HK-2 (cell line): Measurements from ENCODE around the gene NCOR1.
"Not testable (repeated sequence)": the region's sequence is repeated elsewhere in the genome, so short reads cannot be mapped to it uniquely, and the experiment has no call there.

ENCODE experiments used
- DNase-seq: peaks from one replicate; pipeline ENCODE4 v3.0.0-alpha.2; 2018; ENCODE audit not compliant: unreplicated experiment

The NCOR1 gene

DNA sequence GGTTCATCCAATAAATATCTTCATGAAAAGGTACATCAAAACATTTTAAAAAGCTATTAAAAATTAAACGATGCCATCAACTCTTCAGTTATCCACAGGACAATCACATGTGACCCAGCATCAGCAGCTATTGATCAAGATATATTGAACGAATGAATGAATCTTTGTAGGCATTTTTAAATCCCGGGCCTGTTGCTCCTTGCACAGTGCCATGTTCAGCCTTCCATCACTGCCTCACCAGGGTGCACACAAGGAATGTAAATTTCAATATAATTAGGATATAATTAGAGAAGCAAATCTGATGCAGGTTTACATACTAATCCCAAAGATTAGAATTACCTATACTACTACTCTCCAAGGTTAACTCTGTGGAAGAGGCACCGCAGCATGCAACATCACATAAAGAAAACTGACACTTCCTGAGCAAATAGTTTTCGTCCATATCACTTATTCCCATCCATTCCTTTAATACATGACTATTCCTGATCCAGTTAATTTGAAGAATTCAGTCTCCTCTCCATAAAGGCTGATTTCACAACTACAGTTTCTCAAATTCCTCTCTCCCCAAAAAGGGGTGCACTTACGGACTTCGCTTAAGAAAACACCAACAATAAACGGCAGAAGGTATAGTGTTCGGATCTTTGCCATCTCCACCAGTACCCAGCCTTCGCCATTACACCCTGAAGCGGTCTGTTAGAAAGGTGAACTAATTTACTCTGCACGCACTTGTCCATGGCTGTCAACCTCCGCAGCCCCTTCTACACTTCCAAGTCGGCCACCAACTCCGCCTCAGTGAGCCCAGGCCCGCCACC is 938 bp downstream of the NCOR1 start:
- no peak for DNase-seq

DNA sequence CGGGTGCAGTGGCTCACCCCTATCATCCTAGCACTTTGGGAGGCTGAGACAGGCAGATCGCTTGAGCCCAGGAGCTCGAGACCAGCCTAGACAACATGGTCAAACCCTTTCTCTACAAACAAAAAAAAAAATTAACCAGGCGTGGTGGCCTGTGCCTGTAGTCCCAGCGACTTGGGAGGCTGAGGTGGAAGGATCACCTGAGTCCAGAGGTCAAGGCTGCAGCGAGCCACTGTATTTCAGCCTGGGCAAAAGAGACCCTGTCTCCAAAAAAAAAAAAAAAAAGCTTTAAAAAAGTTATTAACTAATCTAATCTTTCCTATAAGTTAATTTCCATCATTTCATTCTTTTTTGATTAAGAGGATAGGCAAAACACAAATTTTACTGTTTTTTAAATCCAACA is 2.5 kb downstream of the NCOR1 start:
- no peak for DNase-seq

DNA sequence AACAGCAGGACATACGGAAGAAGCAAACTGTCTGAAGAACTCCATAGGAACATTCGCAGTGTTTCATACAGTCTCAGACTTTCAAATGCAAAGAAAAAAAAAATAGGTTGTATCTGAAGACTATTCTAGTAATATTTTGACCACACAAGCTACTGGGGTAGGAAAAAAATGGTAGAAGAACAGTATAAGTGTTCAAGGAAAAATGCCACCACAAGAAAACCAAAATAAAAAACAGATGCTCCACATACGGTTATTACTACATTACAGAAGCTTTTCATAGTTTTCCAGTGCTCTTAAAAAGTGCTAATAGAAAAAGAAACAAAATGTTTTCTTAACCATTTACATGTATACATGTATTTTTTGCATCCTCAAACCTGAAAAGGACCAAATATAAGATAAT is 3.7 kb downstream of the NCOR1 start:
- DNase-seq: no peak

DNA sequence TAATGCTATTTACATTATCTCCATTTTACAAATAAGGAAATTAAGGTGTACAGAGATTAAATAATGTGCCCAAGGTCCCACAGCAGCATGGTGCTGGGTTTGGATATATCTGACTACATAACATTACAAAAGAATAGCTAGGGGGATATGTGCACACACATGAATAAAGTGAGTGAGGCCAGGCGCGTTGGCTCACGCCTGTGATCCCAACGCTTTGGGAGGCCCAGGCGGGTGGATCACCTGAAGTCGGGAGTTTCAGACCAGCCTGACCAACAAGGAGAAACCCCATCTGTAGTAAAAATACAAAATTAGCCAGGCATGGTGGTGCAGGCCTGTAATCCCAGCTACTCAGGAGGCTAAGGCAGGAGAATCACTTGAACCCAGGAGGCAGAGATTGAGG is 10.6 kb downstream of the NCOR1 start:
- not testable (repeated sequence) for DNase-seq

DNA sequence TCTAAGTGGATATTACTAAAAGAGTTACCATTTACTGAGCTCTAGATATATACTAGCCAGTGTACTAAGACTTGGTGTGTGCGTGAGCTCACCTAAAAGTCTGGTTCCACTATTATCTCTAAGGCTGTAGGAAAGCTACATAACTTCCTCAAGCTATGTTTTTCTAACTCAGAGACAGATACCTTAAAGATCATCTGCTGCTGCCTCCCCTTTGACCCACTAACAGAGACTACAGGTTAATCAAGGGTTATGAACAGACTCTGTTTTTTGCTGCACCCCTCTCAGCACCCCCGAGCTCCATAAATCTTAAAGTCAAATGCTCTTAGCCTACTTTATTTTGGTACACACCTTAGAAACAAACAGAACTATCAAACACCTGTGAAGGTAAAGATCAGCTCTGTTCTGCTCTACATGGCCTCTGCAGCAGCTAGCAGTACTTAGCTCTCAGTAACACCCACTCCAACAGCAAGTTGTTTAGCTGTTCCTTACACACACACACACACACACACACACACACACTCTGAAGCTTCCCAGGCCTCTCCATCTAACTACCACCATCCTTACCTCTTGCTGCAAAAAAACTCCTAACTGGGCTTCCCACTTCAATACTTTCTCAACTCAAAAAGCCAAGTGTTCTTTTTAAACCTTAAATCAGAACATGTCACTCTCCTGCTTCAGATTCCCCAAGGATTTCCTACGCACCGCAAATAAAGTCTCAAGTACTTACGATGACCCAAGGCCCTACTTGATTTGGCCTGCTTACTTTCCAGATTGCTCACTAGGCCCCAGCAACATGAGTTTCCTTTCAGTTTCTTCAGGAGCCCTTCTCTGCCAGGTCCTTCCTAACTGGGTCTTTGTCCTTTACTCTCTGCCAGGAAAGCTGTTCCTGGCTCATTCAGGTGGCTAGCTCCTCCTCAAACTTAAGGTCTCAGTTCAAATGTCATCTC is 12.5 kb downstream of the NCOR1 start:
- DNase-seq: not testable (repeated sequence)

DNA sequence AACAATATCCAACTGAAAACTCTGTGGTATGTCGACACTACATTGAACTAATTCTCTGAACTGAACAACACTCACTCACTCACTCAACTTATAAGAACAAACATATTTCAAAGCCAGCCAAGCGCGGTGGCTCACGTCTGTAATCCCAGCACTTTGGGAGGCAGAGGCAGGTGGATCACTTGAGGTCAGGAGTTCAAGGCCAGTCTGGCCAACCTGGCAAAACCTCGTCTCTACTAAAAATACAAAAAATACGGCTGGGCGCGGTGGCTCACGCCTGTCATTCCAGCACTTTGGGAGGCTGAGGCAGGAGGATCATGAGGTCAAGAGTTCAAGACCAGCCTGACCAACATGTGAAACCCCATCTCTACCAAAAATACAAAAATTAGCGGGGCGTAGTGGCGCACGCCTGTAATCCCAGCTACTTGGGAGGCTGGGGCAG is 13.6 kb downstream of the NCOR1 start:
- DNase-seq: not testable (repeated sequence)

DNA sequence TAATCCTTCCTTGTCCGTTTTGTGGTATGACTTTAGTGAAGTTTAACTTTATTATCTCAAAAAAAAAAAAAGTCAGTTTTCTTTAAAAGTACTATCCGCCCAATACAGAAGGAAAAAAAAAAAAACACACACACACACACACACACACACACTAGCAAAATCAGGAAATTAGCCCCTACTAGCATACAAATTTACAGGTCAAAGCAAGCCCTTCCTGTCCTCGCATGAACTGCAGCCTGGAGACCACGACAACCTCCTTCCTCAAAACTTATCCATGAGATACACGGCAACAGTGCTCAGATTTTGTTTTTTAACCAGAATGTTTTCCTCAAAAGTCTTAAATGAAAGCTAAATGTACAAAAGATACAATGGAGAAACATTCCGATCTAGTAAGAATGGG is 16.2 kb downstream of the NCOR1 start:
- DNase-seq: no peak

DNA sequence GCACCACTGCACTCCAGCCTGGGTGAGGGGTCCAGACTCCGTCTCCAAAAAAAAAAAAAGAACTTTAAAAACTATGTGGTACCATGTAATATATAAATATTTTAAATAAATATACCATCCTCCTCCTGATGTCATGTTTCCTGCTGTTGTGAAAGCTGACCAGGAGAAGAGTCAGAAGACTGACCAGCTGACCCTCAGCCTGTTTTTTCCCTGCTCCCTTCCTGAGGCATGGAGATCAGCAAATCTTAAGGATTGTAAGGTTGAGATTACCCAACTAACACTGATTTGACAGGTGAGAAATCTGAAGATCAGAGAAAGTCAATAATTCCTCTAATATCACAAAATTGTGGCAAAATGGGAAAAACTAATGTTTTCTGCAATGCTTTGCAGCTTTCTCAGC is 18.1 kb downstream of the NCOR1 start:
- DNase-seq: no peak

DNA sequence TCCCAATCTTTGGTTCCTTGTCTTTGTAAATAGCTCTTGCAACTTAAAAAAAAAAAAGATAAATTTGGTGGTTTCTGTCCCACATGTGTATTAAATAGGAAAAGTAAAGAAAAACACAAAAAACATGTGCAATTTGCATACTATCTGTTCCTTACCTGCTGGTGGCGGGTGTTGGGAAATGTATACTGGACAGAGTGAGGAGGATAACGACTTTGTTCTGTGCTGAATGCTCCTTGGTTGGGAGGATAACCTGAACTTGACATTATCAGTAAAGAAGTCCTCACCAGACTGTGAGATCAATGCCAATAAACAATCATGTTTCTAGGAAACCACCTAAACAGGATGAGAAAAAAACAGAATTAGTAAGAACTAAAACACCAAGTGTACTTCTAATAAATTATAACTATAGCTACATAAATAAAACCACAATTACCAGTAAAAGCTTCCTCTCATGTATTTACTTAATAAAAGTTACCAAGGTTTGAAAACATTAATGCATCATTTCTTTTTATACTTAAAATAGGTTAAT is 21.0 kb downstream of the NCOR1 start:
- not testable (repeated sequence) for DNase-seq

DNA sequence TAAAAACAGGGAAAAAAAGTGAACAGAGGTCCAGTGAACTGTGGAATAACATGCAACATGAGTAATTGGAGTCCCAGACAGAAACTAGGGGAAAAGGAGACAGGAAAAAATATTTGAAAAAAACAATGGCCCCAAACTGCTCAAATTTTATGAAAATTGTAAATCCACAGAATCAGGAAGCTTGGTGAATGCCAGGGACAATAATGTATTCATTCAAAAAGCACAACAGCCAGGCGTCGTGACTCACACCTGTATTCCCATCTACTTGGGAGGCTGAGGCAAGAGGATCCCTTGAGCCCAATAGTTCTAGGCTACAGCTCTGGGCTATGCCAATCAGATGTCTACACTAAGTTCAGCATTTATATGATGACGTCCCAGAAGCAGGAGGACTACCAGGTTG is 23.7 kb downstream of the NCOR1 start:
- no peak for DNase-seq

DNA sequence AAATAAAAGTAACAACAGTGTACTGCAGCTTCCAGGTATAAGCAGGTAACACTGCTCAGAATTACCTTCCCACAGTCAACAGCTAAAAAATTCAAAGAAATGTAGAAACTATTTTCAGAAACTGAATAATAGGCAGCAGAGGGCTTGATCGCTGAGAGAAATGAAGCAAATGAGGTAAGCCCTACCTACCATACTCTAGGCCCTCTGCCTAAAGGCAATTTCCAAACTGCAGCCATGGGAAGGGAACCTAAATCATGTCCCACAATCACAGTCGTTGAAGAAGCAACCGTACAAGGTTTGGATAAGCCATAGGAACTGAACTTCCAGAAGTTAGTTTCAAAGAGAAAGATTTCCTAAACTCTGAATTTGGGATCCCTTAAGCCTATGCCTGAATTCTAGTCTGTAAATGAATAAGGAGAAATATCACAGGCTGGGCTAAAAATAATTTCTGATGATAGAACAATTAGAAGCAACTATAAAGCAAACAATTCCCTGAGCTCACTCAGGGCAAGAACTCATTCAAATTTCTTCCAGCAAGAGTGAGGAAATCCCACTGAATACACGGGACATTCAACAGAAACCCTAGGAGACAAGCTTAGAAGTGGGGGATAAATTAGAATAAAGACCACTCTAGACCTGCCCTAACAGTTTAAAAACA is 24.5 kb downstream of the NCOR1 start:
- no peak for DNase-seq

DNA sequence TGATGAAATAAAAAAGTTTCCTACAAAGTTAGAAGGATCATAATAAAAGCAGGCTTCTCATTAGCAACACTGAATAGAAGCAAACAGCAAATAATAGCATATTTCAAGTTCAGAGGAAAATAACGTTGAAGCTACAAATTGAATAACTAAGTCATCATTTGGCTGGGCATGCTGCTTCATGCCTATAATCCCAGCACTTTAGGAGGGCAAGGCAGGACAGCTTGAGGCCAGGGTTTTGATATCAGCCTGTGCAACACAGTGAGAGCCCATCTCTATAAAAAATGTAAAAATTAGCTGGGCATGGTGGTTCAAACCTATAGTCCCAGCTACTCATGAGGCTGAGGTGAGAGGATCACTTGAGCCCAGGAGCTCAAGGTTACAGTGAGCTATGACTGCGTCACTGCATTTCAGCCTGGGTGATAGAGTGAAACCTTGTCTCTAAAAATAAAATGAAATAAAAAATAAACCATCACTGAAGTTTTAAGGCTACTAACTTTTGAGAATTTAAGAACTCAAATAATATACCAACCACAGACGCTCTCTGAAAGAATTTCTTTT is 25.5 kb downstream of the NCOR1 start:
- DNase-seq: no peak

DNA sequence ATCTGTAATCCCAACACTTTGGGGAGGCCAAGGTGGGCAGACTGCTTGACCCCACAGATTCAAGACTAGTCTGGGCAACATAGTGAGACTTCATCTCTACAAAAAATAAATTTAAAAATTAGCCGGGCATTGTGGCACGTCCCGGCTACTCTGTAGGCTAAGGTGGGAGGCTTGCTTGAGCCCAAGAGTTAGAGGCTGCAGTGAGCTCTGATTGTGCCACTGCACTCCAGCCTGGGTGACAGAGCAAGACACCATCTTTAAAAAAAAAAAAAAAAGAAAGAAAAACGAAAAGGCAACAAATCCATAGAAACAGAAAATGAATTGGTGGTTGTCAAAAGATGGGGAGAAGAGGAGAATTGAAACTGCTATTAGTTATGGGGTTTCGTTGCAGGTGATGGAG is 27.7 kb downstream of the NCOR1 start:
- DNase-seq: no peak

DNA sequence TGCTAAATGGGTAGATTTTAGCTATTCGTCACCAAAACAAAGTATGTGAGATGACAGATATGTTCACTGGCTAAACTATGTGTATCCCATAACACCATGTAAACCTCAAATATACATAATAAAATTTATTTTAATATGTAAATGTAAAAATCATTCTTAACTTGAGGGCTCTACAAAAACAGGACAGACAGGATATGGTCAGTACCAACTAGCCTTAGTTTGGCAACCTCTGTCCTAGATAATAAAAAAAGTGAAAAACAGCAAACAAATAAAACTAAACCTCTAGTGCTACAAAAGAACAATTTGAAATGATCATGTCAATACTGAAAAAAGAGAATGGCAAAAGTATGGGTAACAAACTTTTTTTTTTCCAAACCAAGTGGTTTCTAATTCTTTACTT is 33.8 kb downstream of the NCOR1 start:
- no peak for DNase-seq

DNA sequence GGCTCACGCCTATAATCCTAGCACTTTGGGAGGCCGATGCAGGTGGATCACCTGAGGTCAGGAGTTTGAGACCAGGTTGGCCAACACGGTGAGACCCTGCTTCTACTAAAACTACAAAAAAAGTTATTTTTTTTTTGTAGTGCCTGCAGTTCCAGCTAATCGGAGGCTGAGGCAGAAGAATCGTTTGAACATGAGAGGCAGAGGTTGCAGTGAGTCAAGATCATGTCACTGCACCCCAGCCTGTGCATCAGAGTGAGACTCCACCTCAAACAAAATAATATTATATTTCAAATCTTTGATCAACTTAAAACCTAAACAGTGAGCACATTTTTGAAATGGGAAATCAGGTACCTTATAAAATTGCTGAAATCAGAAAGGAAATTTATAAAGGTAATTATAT is 36.5 kb downstream of the NCOR1 start:
- DNase-seq: no peak

DNA sequence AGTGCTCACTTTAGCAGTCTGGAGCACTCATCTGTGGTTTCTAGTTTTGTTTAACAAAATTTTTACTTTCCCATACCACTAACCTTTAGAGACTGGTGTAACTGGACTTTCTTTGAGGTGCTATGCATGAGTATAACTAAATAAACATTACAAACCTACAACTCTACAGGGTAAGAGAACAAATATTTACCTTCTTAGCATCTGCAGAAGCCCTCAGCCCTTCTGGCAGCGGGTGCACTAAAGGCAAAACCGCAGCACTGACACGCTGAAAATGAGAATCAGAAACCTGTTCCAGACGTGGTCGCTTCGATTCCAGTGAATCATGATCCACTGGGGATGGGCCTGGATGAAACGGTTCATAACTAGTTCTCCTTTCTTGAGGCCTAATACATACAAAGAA is 43.7 kb downstream of the NCOR1 start:
- DNase-seq: no peak

DNA sequence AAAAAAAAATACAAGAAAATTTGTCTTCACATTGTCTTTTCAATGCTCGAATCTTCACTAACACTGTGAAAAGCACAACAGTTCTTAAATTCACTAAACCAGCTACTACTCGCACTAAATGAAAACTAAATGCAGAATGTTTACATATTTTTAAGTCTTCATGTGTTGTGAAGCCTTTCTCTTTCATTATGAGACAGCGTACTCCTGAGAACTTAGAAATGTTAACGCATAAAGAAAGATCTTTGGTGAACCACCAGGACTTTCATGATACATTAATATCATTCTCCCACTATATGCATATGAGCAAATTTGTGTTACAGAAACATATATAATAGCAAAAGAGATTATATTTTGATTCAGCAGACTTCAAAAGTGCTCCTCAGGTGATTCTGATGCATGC is 48.6 kb downstream of the NCOR1 start:
- DNase-seq: not testable (repeated sequence)

DNA sequence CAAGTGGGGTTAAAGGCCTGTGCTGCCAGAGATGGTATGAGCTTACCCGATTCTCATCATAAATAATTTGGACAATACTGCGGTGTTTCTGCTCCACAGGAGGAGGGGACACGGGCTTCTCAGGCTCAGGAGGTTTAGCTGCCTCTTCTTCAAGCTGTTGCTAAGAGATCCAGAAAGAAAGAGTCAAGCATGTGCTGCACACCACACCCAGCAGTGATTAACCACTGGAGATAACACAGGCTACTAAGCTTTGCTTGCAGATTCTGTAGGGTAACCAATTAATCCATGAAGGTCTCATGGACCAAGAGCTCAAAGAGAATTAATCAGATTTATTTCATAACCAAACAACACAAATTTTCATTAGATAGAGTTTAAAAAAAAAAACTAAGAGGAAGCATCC is 56.6 kb downstream of the NCOR1 start:
- no peak for DNase-seq

DNA sequence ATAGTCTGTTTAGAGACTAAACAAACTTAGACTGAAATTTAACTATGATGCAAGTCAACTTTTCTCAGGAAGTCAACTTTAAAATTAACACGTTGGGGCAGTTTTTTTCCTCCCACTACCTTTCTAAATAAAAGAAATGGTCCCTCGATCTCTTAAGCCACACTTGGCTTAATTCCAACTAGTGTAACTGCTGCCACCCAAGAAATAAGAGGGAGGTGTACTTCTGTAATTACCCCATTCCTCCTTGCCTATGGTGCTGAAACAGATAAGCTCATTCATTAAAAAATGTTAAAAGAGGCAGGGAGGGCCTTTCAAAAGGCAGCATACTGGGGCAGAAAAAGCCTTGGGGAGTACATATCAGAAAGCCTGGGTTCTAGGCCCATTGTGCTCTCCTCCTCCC is 59.8 kb downstream of the NCOR1 start:
- no peak for DNase-seq

DNA sequence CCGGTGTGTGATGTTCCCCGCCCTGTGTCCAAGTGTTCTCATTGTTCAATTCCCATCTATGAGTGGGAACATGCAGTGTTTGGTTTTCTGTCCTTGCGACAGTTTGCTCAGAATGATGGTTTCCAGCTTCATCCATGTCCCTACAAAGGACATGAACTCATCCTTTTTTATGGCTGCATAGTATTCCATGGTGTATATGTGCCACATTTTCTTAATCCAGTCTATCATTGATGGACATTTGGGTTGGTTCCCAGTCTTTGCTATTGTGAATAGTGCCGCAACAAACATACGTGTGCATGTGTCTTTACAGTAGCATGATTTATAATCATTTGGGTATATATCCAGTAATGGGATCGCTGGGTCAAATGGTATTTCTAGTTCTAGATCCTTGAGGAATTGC is 63.0 kb downstream of the NCOR1 start:
- DNase-seq: not testable (repeated sequence)

DNA sequence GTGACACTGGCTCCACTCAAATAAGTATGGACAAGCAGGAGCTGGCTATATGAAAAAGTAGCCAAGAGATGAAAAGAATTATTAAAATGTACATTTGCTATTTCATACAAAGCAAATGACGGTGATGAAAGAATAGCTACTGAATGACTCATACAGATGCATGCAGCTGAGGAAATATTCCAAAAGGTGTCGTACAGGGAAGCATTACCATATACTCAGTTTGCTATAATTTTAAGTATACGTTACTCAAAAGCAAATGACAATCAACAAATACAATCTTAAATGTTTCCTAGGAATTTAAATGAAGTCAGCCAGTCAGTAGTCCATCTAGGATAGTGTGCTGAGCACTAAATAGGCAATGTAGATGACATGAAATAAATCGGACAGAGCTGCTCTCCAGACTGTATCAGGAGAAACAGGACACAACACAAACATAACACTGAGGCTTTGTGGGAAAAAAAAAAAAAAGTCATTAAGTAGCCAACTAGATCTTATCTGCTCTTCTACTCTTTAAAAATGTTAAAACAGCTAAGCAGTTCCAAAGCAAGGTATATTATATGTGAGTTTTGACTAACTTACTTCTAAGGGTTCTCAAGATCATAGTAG is 65.0 kb downstream of the NCOR1 start:
- no peak for DNase-seq
